SJCRH30 (cell line): ENCODE results near the gene KRTAP4-2. TPM values are rescaled to one million over a fixed set of nuclear protein-coding genes. Genes with fewer than 3 reads are reported as not detected.
"Not testable (repeated sequence)": the region's sequence is repeated elsewhere in the genome, so short reads cannot be mapped to it uniquely, and the experiment has no call there.

Experiments
- DNase-seq, 2 experiments: peaks; one replicate each; pipeline ENCODE4 v3.0.0-alpha.2; 2015 to 2020
- H3K27ac ChIP-seq: fragments of 250-450 bp; sonication (Bioruptor Pico); 2 replicates; pipeline ENCODE4 v1.5.1; 2020; ENCODE audit warnings: mild to moderate bottlenecking, moderate library complexity
- H3K27me3 ChIP-seq: fragments of 250-450 bp; sonication (Bioruptor Pico); 2 replicates; pipeline ENCODE4 v1.5.1; 2020; ENCODE audit warnings: mild to moderate bottlenecking, moderate library complexity
- H3K36me3 ChIP-seq: fragments of 250-450 bp; sonication (Bioruptor Pico); 2 replicates; pipeline ENCODE4 v1.5.1; 2020; ENCODE audit warnings: mild to moderate bottlenecking, moderate library complexity
- H3K4me1 ChIP-seq: fragments of 250-450 bp; sonication (Bioruptor Pico); 2 replicates; pipeline ENCODE4 v1.5.1; 2020; ENCODE audit warnings: mild to moderate bottlenecking, moderate library complexity
- H3K4me3 ChIP-seq: fragments of 250-450 bp; sonication (Bioruptor Pico); 2 replicates; pipeline ENCODE4 v1.5.1; 2020; ENCODE audit warnings: mild to moderate bottlenecking, moderate library complexity
- H3K9me3 ChIP-seq: fragments of 250-450 bp; sonication (Bioruptor Pico); replicated peaks from 2 replicates; pipeline ENCODE4 v1.5.1; 2020; ENCODE audit warnings: mild to moderate bottlenecking, moderate library complexity
- total RNA-seq: library from RNA; depleted of rRNA; stranded (reverse); fragments of >200 nt; shearing (Covaris generic); gene quantifications from 2 replicates; pipeline ENCODE4 v1.2.3, GENCODE V29; 2014; rRNA removed

KRTAP4-2 gene
- total RNA-seq, result 0.14 TPM in 1 of 2 replicates, not detected in the other

DNA sequence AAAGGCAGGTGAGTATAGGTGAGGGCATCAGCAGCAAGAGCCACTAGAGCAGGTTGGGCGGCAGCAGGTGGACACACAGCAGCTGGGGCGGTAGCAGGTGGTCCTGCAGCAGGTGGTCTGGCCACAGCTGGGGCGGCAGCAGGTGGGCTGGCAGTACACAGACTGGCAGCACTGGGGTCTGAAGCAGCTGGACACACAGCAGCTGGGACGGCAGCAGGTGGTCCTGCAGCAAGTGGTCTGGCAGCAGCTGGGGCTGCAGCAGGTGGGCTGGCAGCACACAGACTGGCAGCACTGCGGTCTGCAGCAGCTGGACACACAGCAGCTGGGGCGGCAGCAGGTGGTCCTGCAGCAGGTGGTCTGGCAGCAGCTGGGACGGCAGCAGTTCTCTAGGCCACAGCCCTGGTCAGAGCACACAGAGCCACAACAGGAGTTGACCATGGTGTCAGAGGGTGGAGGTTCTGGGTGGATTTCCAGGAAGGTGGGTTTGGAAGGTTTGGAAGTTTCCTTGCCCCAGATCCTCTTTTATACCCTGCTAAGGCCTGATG is at the start of gene KRTAP4-2:
TSS of gene KRTAP4-2 (minus strand) at position 495 of the 545 bp plus-strand sequence. CDS start at position 438, 57 bp downstream.
- H3K36me3 ChIP-seq, result no peaks in the 10 kb centered on the region
- peaks cover 12% of the 10 kb centered on the region for H3K4me1 ChIP-seq
- DNase-seq, result peak; percentile 56 to 73
- no peak within 1 kb of the TSS for H3K4me3 ChIP-seq
- peak within 1 kb of the TSS; percentile 45 for H3K27ac ChIP-seq
- peaks cover 3% of the 10 kb centered on the region; the same call in 1 of the 2 replicates for H3K9me3 ChIP-seq
- no peaks in the 10 kb centered on the region for H3K27me3 ChIP-seq

DNA sequence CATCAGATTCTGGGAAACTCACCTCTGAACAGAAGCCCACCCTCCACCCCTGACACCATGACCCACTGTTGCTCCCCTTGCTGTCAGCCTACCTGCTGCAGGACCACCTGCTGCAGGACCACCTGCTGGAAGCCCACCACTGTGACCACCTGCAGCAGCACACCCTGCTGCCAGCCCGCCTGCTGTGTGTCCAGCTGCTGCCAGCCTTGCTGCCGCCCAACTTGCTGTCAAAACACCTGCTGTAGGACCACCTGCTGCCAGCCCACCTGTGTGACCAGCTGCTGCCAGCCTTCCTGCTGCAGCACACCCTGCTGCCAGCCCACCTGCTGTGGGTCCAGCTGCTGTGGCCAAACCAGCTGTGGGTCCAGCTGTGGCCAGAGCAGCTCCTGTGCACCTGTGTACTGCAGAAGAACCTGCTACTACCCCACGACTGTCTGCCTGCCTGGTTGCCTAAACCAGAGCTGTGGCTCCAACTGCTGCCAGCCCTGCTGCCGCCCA is 48.6 kb upstream of the KRTAP4-2 start, which contains the start of gene KRTAP9-2:
TSS of gene KRTAP9-2 (plus strand) at position 51 of the 498 bp plus-strand sequence. CDS start at position 58, 7 bp downstream.
- H3K27ac ChIP-seq, H3K4me3 ChIP-seq, DNase-seq, H3K4me1 ChIP-seq, H3K36me3 ChIP-seq, H3K27me3 ChIP-seq, H3K9me3 ChIP-seq: not testable (repeated sequence)

DNA sequence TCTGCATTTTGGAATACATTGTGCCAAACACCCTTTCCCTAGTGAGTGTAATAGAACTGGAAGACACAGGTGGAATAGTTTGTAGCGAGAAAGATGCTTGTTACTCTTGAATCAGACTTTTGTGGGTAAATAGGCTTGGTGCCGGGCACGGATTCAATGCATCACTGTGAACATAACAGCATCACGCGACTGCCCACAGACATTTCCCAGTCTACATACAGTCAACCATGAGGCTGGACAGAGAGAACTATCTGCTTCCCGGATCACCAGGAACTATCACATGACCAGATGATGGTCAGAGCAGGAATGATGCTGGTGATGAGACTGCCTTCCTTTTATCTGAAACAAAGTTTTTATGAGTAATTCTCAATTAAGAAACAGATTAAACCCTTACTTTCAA is 48.0 kb upstream of the KRTAP4-2 start:
- no peak overlapping the region for H3K27ac ChIP-seq
- H3K27me3 ChIP-seq, result no peaks in the 10 kb centered on the region
- H3K4me1 ChIP-seq, result no peaks in the 10 kb centered on the region
- no peak for DNase-seq
- no peaks in the 10 kb centered on the region for H3K36me3 ChIP-seq
- no peaks in the 10 kb centered on the region for H3K9me3 ChIP-seq
- no peak overlapping the region for H3K4me3 ChIP-seq

DNA sequence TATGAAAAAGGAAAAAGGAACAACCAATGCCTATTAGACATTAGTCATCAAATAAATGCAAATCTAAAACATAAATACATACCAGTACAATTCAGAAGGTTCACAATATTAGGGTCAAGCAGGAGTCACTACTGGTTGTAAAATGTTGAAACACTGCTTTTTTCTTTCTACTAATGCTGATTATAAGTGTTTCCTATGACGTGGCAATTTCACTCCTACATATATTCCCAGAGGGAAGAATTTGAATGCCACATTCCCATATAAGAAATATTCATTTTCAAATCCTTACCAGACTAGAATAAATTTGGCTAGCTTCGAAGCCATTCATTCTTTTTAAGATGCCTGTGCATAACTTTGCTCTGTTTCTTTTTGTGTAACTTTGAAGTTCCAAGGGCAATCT is 45.8 kb upstream of the KRTAP4-2 start:
- Histone ChIP-seq H3K4me1 (no peaks in the 10 kb centered on the region), H3K4me3 (no peak overlapping the region), H3K27ac (no peak overlapping the region), H3K9me3 (no peaks in the 10 kb centered on the region), H3K36me3 (no peaks in the 10 kb centered on the region), H3K27me3 (no peaks in the 10 kb centered on the region)
- DNase-seq, result no peak

DNA sequence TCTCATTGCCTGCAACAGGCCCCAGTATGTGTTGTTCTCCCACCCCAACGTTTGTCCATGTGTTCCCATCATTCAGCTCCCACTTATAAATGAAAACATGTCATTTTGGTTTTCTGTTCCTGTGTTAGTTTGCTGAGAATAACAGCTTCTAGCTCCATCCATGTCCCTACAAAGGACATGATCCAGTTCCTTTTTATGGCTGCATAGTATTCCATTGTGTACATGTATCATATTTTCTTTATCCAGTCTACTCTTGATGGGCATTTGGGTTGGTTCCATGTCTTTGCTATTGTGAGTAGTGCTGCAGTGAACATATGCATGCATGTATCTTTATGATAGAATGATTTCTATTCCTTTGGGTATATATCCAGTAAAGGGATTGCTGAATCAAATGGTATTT is 37.7 kb upstream of the KRTAP4-2 start:
- Histone ChIP-seq H3K36me3 (no peaks in the 10 kb centered on the region), H3K27ac (no peak overlapping the region)
- no peak for DNase-seq

DNA sequence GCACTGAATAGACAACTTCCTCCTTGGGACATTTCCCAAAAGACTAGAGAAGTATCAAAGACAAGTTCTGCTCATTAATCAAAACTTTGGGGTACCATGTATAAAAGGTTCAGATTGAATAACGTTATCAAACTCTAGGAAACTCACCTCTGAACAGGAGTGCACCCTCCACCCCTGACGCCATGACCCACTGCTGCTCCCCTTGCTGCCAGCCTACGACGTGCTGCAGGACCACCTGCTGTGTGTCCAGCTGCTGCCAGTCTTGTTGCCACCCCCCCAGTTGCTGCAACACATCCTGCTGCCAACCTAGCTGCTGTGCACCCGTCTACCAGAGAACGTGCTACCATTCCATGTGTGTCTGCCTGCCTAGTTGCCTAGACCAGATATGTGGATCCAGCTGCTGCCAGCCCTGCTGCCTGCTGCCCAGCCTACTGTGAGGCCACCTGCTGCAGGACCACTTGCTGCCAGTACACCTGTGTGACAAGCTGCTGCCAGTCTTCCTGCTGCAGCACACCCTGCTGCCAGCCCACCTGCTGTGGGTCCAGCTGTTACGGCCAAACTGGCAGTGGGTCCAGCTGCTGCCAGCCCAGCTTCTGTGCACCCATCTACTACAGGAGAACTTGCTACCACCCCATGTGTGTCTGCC is 34.6 kb upstream of the KRTAP4-2 start:
- Histone ChIP-seq H3K27ac (no peak overlapping the region), H3K36me3 (no peaks in the 10 kb centered on the region), H3K4me3 (no peak overlapping the region), H3K9me3 (no peaks in the 10 kb centered on the region), H3K4me1 (peaks cover 11% of the 10 kb centered on the region), H3K27me3 (no peaks in the 10 kb centered on the region)
- DNase-seq, result peak in 1 of 2 experiments; percentile 9

More for the DNA sequence above, 37.7 kb upstream of the KRTAP4-2 start:
- peaks cover 11% of the 10 kb centered on the region for H3K4me1 ChIP-seq
- no peaks in the 10 kb centered on the region for H3K27me3 ChIP-seq
- no peak overlapping the region for H3K4me3 ChIP-seq
- H3K9me3 ChIP-seq, result no peaks in the 10 kb centered on the region

DNA sequence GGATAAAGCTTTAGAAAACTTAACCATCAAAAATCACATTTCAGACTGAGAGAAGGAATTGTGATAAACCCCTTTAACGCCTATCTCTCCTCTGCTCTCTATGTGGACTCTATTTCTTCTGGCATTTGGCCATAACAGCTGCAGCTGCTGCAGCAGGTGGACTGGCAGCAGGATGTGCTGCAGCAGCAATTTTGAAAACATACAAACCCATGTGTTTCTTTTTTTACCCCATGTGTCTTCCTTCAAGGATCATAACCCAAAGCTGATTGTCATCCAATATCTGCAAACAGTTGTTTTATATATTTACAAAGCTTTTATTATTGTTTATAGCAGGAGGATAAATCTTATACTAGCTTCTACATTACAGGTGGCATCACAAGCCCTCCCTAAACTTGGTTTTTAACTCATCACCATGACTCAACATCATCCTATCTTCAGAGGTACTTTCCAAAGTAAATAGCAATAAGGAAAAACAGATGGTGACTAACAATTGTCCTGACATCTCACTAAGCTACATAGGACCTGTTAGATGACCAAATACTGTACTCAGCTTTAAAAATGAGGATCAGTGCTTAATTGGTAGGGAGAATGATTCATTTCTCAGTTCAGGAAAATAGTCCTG is 33.9 kb upstream of the KRTAP4-2 start:
- no peaks in the 10 kb centered on the region for H3K9me3 ChIP-seq
- H3K4me3 ChIP-seq, result no peak overlapping the region
- no peaks in the 10 kb centered on the region for H3K27me3 ChIP-seq
- DNase-seq, result peak; percentile 53 to 77
- no peak overlapping the region for H3K27ac ChIP-seq
- H3K4me1 ChIP-seq, result peaks cover 11% of the 10 kb centered on the region
- no peaks in the 10 kb centered on the region for H3K36me3 ChIP-seq

DNA sequence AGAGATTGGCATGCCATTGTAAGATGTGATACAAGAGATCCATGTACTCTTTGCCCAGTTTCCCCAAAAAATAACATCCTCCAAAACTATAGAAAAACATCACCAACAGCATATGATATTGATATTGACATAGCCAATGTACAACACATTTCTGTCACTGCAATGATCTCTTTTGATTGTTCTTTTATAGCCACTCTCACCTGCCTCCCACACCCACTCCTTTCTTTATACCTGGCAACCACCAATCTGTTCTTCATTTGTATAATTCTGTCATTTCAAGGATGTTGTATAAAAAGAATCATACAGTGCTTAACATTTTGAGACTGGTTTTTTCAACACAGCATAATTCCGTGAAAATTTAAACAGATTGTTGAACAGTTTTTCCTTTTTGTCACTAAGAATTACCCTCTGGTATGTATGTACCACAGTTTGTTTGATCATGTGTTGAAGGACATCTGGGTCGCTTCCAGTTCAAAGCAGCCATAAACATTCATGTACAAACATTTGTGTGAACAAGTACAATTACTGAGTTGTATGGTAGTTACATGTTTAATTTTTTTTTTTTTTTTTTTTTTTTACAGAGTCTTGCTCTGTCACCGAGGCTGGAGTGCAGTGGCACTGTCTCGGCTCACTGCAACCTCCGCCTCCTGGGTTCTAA is 21.5 kb upstream of the KRTAP4-2 start:
- no peaks in the 10 kb centered on the region for H3K36me3 ChIP-seq
- H3K4me3 ChIP-seq, result no peak overlapping the region
- H3K27me3 ChIP-seq, result no peaks in the 10 kb centered on the region
- H3K9me3 ChIP-seq, result peaks cover 3% of the 10 kb centered on the region; the same call in 1 of the 2 replicates
- H3K4me1 ChIP-seq, result no peaks in the 10 kb centered on the region
- H3K27ac ChIP-seq, result no peak overlapping the region
- DNase-seq, result no peak

DNA sequence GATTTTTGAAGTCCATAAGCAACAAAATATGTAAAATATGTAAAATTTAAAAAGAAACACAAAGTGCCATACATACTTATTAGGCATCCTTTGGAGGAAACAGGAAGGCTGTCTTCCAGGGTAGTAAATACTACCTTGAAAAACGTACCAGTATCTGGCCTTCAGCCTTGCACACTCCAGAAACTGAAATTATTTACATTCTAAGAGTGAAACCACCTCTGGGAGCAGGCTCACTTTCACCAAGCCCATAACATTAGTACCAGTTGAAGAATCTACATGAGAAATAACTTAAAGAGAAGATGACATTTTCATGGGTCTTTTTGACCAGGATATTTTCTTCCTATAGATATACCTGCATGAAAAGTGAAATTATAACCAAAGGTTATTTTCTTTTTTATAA is 18.0 kb upstream of the KRTAP4-2 start:
- Histone ChIP-seq H3K36me3 (no peaks in the 10 kb centered on the region), H3K27ac (no peak overlapping the region), H3K4me3 (no peak overlapping the region), H3K4me1 (no peaks in the 10 kb centered on the region; the same call in 1 of the 2 replicates), H3K9me3 (peaks cover 3% of the 10 kb centered on the region), H3K27me3 (no peaks in the 10 kb centered on the region)
- DNase-seq, result no peak

DNA sequence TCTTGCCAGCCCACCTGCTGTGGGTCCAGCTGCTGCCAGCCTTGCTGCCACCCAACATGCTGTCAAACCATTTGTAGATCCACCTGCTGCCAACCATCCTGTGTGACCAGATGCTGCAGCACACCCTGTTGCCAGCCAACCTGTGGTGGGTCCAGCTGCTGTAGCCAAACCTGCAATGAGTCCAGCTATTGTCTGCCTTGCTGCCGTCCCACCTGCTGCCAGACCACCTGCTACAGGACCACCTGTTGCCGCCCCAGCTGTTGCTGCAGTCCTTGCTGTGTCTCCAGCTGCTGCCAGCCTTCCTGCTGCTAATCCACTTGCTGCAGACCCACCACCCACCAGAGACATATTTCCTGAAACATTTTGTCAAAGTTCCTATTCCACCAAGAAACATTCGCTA is 12.3 kb upstream of the KRTAP4-2 start:
- DNase-seq, result peak; percentile 68 to 78
- Histone ChIP-seq H3K4me3 (no peak overlapping the region), H3K27ac (peak overlapping the region; percentile 45; the same call in 1 of the 2 replicates)

DNA sequence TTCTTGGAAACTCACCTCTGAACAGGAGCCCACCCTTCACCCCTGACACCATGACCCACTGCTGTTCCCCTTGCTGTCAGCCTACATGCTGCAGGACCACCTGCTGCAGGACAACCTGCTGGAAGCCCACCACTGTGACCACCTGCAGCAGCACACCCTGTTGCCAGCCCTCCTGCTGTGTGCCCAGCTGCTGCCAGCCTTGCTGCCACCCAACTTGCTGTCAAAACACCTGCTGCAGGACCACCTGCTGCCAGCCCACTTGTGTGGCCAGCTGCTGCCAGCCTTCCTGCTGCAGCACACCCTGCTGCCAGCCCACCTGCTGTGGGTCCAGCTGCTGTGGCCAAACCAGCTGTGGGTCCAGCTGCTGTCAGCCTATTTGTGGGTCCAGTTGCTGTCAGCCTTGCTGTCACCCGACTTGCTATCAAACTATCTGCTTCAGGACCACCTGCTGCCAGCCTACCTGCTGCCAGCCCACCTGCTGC is 11.9 kb upstream of the KRTAP4-2 start, which contains the start of gene KRTAP9-1:
TSS of gene KRTAP9-1 (plus strand) at position 51 of the 482 bp plus-strand sequence. CDS start at position 51, 0 bp downstream.
- peak within 1 kb of the TSS; percentile 45; the same call in 1 of the 2 replicates for H3K27ac ChIP-seq
- H3K9me3 ChIP-seq, H3K36me3 ChIP-seq, H3K4me3 ChIP-seq, H3K27me3 ChIP-seq: not testable (repeated sequence)
- peaks cover 16% of the 10 kb centered on the region for H3K4me1 ChIP-seq
- peak in 1 of 2 experiments; percentile 11 for DNase-seq

More for the DNA sequence above, 12.3 kb upstream of the KRTAP4-2 start:
- Histone ChIP-seq H3K9me3 (peaks cover 3% of the 10 kb centered on the region), H3K27me3 (no peaks in the 10 kb centered on the region), H3K4me1 (peaks cover 14% of the 10 kb centered on the region), H3K36me3 (no peaks in the 10 kb centered on the region)

DNA sequence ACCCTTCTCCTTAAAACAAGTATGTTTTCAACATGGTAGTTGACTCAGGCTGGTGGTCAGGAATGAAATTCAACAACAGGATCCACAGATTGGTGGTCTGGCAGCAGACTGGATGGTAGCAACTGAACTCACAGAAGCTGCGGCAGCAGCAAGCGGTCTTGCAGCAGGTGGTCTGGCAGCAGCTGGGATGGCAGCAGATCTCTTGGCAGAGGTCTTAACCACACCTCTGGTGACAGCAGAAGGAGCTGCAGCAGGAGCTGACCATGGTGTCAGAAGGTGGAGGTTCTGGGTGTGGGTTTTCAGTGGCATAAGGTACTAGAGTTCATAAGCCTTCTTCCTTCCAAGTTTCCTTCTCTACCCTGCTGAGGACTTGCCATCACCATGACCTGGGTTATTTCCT is 8.9 kb upstream of the KRTAP4-2 start:
- H3K4me3 ChIP-seq, result no peak overlapping the region
- peaks cover 30% of the 10 kb centered on the region for H3K4me1 ChIP-seq
- DNase-seq, result peak; percentile 54 to 61
- no peak overlapping the region for H3K27ac ChIP-seq
- no peaks in the 10 kb centered on the region for H3K36me3 ChIP-seq
- no peaks in the 10 kb centered on the region; the same call in 1 of the 2 replicates for H3K9me3 ChIP-seq
- no peaks in the 10 kb centered on the region for H3K27me3 ChIP-seq

DNA sequence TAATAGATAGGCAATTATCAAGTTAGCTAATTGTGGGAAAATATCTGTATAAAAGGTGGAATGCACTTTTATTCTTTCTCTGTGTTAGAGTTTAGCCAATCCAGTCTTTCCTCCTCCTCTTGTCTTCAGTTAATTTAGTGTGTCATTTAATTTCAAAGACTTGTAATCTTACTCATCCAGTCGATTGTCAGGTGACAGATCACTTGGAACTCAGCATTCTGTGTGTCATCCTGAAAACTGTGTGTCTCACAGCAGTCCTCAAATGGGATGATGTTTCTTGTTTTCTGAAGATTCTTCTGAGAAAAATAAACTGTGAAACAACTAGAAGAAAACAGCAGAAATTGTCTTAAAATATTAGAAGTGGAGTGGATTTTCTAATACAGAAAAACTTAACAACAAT is 7.0 kb upstream of the KRTAP4-2 start:
- Histone ChIP-seq H3K36me3 (no peaks in the 10 kb centered on the region), H3K4me1 (peaks cover 24% of the 10 kb centered on the region), H3K9me3 (no peaks in the 10 kb centered on the region), H3K27ac (peak overlapping the region; percentile 24; the same call in 1 of the 2 replicates), H3K4me3 (no peak overlapping the region), H3K27me3 (no peaks in the 10 kb centered on the region)
- DNase-seq, result no peak

DNA sequence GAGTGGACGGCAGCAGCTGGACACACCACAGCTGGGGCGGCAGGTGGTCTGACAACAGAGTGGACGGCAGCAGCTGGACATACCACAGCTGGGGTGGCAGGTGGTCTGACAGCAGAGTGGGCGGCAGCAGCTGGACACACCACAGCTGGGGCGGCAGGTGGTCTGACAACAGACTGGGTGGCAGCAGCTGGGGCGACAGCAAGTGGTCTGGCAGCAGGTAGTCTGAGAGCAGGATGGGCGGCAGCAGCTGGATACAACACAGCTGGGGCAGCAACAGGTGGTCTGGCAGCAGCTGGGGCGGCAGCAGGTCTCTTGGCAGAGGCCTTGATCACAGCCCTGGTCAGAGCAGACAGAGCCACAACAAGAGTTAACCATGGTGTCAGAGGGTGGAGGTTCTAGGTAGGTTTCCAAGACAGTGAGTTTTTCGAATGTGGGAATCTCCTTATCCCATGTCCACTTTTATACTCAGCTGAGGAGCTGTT is 6.5 kb upstream of the KRTAP4-2 start, which contains the start of gene KRTAP4-1:
TSS of gene KRTAP4-1 (minus strand) at position 432 of the 482 bp plus-strand sequence. CDS start at position 375, 57 bp downstream.
- DNase-seq, result peak; percentile 95
- no peak within 1 kb of the TSS for H3K4me3 ChIP-seq
- H3K36me3 ChIP-seq, result no peaks in the 10 kb centered on the region
- peaks cover 24% of the 10 kb centered on the region for H3K4me1 ChIP-seq
- no peaks in the 10 kb centered on the region for H3K27me3 ChIP-seq
- H3K27ac ChIP-seq, result peak within 1 kb of the TSS; percentile 45
- H3K9me3 ChIP-seq, result no peaks in the 10 kb centered on the region
